ENCODE results near the gene ESF1.

Gene ESF1

GRCh38 chr20:13736436-13737191, 48.1 kb downstream of the ESF1 start:
- DNase-seq: no peak

- DNase-seq: no peak
Observed at GRCh38 chr20:13735826-13736225, 48.9 kb downstream of the ESF1 start.

DNA sequence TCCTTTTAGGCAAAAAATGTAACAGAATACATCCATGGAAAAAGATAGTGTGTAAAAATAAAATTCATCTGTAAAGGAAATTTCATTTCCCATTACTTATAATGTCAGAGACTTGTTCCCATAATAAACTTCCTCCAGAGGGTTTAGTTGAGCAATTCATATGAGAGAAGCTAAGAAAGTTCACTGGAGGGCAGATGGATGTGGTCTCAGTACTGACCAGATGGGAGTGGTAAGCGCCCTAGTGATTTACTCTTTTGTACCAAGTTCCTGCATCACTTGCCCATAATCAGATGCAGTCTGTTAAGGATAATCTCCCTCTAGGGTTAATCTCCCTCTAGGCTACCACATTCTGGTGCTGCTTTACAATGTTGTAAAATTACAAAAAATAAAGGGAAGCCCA, 61.7 kb downstream of the ESF1 start:
- no peak for DNase-seq

GRCh38 chr20:13718171-13718570, 66.5 kb downstream of the ESF1 start:
- no peak for DNase-seq

- no peak for DNase-seq
Observed at GRCh38 chr20:13717631-13718044, 67.1 kb downstream of the ESF1 start.

DNA sequence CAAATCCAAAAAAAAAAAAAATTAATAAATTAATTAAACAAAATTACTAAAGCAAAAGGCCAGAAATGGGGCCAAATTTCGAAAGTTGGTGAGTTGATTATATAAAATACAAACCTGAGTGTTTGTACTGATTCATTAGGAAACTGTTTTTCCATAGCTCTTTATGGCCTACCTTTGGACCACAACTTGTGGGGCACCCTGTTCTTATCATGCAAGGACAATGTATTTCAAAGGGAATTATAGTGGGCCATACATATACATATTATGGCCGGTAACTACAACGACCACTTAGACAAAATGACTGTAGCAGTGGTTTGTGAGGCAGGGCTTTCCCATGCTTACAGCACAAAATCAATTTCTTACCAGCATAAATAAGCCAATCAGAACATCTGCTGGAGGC, 69.5 kb downstream of the ESF1 start:
- no peak for DNase-seq

- DNase-seq: no peak
Observed at GRCh38 chr20:13708234-13708633, 76.5 kb downstream of the ESF1 start.

- DNase-seq: no peak
Observed at GRCh38 chr20:13703265-13703664, 81.5 kb downstream of the ESF1 start.

GRCh38 chr20:13701486-13701885, 83.2 kb downstream of the ESF1 start:
- no peak for DNase-seq

DNA sequence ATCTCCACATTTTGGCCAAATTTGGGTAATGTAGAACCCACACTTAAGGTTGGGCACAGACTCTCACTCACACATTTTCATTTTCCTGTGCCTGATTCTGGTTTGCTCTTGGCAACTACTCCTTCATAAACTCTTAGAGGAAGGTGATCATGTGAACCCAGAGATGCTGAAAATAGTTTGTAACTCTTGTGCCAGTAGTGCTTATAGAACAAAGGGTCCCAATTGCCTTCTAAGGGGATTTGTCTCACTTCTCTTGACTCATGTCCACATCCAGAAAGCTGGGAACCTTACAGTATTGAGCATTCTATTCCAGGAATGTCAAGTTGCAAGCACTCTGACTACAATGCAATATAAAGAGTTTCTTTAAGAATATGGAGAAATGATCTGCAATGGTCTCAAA, 84.0 kb downstream of the ESF1 start:
- no peak for DNase-seq

DNA sequence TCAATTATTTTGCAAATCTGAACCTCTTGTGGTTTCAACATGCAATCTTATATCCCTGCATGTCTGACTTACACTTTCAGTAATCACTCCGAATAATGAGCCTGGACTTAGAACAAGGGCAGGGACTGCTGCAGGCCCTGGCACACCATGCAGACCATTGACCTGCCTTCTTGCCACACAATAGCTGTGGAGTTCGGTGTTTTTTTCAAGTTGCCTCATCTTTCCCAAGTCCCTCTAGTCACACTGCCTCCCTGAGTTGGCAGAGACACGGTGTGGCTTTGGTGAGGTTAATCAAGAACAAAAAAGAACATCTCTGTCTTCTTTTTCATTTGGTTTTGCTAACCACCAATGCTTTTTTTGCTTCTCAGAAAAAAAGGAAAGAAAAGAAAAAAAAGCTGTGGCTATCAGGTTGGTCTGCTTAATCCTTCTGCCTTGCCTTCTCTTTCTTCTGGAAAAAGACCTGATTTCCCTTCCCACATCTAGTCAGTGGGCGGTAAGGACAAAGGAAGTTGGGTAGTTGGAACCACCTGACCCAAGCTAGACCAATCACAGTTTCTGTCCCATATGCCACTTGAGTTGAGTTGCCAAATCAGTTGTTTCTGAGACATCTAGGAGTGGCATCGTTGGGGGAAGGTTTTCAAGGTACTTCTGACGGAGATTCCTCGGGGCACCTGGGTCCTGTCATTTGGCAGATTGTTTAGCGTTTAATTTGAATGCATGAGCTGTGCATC, 90.1 kb downstream of the ESF1 start:
- DNase-seq: no peak

- no peak for DNase-seq
Observed at GRCh38 chr20:13692802-13693736, 91.7 kb downstream of the ESF1 start.

GRCh38 chr20:13690943-13691342, 93.8 kb downstream of the ESF1 start:
- no peak for DNase-seq

GRCh38 chr20:13687815-13688214, 96.9 kb downstream of the ESF1 start:
- no peak for DNase-seq

DNA sequence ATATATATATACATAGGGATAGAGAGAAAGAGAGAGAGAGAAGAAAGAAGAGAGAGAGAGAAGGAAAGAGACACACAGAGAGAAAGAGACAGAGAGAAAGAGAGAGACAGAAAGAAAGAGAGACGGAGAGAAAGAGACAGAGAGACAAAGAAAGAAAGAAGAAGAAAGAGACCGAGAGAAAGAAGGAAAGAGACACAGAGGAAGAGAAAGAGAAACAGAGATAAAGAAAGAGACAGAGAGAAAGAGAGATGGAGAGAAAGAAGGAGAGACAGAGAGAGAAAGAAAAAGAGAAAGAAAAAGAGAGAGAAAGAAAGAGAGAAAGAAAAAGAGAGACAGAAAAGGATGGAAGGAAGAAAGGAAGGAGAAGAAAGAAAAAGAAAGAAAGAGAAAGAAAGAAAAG, 99.1 kb downstream of the ESF1 start:
- no peak for DNase-seq

DNA sequence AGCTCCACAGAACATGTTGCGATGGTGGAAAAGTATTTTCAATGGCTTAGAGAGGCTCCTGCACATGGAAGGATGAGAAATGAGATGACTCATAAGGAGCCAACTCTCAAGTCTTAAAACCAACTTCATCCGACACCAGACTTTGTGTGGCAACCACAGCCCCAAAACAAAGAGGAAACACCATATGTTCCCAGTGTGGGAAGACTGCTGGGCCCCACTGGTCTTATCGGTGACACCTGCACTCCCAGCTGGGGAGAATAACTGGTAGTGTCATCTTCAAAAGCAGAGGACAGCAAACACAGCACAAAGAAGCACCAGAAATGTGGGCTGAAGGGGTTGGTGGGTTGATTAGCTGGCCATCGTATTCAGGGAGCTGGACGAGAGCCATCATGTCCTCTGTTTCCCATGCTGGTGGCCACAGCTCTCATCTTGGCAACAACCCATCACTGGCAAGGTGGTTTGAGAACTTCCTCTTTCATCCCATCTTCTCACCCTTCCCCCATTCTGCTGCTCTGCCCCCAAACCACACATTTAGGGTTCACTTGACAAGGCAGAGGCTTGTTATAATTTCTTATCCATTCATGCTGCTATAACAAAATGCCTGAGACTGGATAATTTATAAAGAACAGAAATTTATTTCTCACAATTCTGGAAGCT, 100.0 kb downstream of the ESF1 start:
- DNase-seq: no peak

DNA sequence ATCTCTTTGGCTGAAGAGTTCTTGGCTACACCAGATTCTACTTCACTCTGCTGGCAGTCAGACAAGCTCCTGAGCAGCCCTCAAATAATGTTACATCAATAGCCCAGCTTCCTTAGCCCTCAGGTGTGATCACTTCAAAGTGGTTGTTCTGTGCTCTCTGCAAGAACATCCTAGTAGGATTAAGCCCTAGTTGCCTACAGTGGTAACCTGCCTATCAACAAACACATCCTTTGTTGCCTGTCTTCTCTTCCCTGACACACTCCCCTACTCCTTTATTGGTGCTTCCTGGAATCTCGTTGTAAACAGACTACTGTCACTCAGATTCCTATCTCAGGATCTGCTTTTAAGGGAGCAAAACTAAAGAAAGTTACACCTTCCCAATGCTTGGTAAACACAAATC, 100.9 kb downstream of the ESF1 start:
- no peak for DNase-seq

DNA sequence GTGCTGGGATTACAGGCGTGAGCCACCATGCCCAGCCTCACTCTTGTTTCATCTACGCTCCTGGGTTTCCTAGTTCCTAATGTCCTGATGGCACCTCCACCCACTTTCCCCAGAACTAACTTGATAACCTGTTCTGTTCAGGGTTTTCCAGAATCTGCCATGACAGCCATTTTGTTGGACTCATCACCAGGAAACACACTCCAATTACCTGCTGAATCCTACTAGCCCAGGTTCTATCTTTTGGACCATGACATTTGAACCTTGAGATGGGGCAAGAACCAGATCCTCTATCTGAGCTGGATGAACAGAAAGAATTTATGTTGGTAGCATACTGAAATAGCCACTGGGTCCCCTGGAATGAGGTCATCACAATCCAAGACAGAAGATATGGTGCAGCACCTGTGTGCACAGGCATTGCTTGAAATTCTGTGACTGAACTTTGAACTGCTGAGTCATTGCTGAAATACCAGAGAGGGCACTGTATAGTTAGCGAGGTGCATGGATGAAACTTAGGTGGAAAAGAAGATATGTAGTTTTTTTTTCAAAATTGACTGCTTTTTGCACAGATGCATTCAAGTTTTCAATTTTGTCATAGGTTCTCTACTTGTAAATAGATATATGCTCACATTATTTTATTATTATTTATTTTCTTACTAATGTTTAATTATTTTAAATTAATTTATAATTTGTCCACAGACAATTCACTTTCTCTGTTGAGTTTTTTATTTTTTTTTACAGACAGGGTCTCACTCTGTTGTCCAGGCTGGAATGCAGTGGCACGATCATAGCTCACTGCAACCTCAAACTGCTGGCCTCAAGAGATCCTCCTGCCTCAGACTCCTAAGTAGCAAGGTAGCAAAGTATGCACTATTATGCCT, 103.2 kb downstream of the ESF1 start:
- DNase-seq: no peak

GRCh38 chr20:13678944-13679343, 105.8 kb downstream of the ESF1 start:
- DNase-seq: no peak

DNA sequence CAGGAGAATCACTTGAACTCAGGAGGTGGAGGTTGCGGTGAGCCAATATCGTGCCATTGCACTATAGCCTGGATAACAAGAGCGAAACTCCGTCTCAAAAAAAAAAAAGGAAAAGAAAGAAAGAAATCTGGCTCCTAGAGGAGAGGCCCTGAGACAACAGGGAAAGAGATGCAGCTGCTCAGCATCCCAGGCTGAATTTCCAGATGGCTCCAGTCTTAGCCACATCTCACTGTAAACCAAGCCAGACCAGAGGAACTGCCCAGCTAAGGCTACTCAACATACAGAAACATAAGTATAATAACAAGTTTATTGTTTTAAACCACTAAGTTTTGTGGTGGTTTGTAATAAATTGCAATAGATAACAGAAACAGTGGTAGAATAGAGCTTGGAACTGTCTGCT, 107.5 kb downstream of the ESF1 start:
- no peak for DNase-seq

- DNase-seq: no peak
Observed at GRCh38 chr20:13676682-13677081, 108.0 kb downstream of the ESF1 start.

GRCh38 chr20:13672690-13673089, 112.0 kb downstream of the ESF1 start:
- DNase-seq: no peak

Data from stimulated activated CD4-positive, alpha-beta T cell treated with anti-CD3 and anti-CD28 coated beads, Interleukin-4, amount 100 ng/mL, for 24 hours (primary cell).